GM19238 (cell line): ENCODE data around the gene CACNG3.
"Not testable (repeated sequence)": the region's sequence is repeated elsewhere in the genome, so short reads cannot be mapped to it uniquely, and the experiment has no call there.

Experiments
- DNase-seq: peaks from one replicate; pipeline ENCODE4 v3.0.0; 2011; ENCODE audit warnings: low spot score; ENCODE audit not compliant: insufficient read length

The CACNG3 gene

GRCh38 chr16:24275413-24275812 is 19.3 kb downstream of the CACNG3 start:
- no peak for DNase-seq

DNA sequence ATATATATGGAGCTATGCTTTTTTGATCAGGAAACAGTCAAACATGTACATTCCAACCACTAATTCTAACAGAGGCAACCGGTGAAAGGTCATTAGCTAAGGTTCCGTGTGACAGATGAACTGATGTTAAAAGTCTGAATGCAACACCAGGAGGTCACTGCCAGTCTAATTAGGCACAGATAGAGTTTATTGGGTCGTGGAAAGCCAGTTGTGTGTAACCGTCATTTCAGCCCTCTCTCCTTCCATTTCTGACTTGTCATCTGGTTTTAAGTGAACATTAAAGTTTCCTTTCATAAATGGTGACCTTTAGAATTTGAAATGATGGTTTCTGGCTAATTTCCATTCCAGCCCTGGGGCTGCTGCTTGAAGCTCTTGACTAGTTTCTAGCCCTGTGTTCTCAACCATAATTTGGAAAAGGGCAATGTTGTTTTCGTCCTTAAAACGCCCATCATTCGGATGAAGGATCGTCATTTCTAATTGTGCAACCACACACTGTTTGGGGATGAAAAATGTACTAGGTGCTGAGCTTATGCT is 23.9 kb downstream of the CACNG3 start:
- DNase-seq = no peak

DNA sequence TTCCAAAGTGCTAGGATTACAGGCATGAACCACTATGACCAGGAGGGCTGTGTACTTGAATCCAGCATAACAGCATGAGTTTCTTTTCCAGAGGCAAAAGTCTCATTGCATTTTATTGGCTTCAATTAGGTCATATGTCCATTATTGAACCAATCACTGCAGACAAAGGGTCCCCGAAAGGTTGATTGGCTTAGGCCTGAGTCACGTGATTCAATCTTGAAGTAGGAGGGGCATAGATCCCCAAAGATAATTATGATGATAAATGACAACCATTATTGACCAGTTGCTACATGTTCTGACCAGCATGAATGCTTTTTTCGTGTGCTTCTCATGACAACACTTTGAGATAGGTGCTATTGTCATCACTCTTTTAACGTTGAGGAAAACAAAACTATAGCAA is 25.3 kb downstream of the CACNG3 start:
- DNase-seq = no peak

- no peak for DNase-seq
Observed at GRCh38 chr16:24282141-24282540, 26.0 kb downstream of the CACNG3 start.

- no peak for DNase-seq
Observed at GRCh38 chr16:24286741-24287405, 30.7 kb downstream of the CACNG3 start.

GRCh38 chr16:24288516-24288915 is 32.4 kb downstream of the CACNG3 start:
- no peak for DNase-seq

DNA sequence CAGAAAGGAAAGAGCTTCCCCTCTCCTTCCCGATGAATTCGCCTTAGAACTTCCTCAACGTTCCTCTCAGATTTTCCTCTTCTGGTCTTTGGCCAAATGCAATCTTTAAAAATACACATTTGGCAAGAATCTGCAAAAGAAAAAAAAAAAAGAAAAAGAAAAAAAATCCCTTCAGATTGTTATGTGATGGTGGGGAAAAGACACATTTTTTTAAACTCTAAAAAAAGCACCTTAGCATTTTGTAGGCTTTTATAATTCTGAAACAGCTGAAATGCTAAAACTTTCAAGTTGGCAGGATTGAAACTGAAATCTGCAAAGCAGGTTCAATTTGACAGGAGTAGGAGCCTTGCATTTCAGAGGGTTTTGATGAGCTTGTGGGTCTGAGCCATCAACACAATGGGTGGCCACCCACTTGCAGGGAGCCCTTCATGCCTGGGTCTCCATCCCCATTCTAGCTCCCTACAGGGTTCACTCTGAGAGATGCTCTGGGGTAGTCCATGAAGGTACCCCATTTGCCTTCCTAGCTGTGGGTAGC is 33.1 kb downstream of the CACNG3 start:
- DNase-seq = no peak

- DNase-seq = no peak
Observed at GRCh38 chr16:24291932-24292331, 35.8 kb downstream of the CACNG3 start.

DNA sequence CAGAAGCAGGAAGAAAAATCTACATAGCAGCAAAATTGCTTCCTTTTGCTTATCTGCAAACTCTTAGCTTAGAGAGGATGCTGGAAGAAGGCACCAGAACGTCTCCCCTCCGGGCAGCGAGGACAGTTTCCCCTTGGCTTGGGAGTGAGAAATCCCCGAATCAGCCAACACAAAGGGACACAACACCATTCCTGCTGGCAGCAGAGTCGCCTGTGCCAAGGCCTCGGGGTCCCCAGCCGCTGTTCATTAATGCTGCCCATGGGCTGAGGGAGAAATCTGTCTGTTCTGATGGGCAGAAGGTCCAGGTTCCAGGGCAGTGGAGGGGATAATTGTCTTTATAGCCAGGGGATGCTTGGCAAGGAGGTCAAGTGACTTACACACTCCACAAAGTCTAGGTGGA is 38.0 kb downstream of the CACNG3 start:
- DNase-seq = no peak

GRCh38 chr16:24297375-24297774 is 41.2 kb downstream of the CACNG3 start:
- DNase-seq = no peak

DNA sequence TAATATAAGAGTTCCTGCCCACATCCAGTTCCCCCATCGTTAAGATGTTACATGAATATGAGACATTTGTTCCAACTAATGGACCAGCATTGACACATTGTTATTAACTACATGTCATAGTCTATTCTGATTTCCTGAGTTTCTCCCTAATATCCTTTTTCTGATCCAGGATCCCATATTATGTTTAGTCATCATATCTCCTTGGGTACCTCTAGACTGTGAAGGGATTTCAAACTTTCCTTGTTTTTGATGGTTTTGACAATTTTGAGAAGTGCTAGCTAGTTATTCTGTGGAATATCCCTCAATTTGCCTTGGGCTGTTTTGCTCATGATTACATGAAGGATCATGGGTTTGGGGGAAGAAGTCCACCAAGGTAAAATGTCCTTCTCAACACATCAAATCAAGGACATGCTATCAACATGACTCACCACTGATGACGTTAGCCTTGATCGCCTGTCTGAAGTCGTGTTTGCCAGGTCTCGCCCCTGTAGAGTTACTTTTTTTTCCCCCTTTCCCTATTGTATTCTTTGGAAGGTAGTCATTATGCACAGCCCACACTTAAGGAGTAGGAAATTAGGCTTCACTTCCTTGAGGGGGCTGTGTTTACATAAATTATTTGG is 42.5 kb downstream of the CACNG3 start:
- no peak for DNase-seq

DNA sequence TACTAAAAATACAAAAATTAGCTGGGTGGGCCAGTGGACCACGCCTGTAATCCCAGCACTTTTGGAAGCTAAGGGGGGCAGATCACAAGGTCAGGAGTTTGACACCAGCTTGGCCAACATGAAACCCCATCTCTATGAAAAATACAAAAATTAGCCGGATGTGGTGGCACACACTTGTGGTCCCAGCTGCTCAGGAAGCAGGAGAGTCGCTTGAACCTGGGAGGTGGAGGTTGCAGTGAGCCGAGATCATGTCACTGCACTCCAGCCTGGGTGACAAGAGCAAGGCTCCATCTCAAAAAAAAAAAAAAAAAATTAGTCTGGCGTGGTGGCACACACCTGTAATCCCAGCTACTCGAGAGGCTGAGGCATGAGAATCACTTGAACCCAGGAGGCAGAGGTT is 44.6 kb downstream of the CACNG3 start:
- DNase-seq = not testable (repeated sequence)

- DNase-seq = no peak
Observed at GRCh38 chr16:24302636-24303035, 46.5 kb downstream of the CACNG3 start.

- DNase-seq = no peak
Observed at GRCh38 chr16:24308200-24308599, 52.1 kb downstream of the CACNG3 start.

GRCh38 chr16:24309258-24310142 is 53.4 kb downstream of the CACNG3 start:
- DNase-seq = no peak

GRCh38 chr16:24315343-24315742 is 59.2 kb downstream of the CACNG3 start:
- DNase-seq = no peak

DNA sequence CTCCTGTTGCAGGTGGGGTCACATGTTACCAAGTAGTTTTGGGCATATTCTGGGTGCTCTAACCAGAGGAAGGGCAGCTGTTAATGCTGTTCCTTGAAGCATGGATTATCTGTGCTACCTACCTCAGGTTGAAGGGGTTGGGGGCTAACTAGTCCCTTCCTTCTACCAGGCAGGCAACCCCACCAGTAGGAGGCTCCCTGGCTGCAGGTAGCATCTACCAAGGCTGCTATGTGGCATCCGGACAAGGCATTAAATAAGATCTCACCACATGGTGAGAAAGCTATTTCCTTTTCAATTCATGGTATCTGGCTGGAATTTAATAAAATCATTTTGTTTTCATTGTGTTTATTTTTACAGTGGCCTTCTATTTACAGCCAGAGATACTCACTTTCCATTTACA is 62.5 kb downstream of the CACNG3 start:
- no peak for DNase-seq

- DNase-seq = no peak
Observed at GRCh38 chr16:24319126-24319814, 63.1 kb downstream of the CACNG3 start.

GRCh38 chr16:24322106-24322505 is 66.0 kb downstream of the CACNG3 start:
- no peak for DNase-seq

GRCh38 chr16:24324421-24324820 is 68.3 kb downstream of the CACNG3 start:
- no peak for DNase-seq

- no peak for DNase-seq
Observed at GRCh38 chr16:24328835-24329452, 72.8 kb downstream of the CACNG3 start.
